ENCODE measurements around the gene TRAM2. TPM values are rescaled to one million over a fixed set of nuclear protein-coding genes. Genes with fewer than 3 reads are reported as not detected.

The TRAM2 gene
- total RNA-seq, 1 experiment from 2014 or later: 9.9 TPM

DNA sequence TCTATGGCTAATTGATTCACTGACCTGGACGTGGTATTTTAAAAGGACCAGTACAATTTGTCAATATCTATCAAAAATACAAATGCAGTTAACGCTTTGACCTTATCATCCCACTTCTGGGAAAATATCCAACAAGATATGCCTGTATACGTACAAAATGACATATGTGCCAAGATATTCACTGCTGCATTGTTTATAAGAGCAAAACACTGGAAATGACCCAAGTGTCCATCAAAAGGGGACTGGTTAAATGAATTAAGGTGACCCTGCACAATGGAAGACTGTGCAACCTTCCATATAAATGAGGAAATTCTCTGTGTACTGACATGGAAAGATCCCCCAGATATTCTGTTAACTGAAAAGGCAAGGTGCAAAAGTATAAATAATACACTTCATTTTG lies 13.9 kb downstream of the TRAM2 start:
- Mint-ChIP-seq H3K9me3 (ENCODE audit: unreplicated experiment) (no peaks in the 10 kb centered on the region), H3K36me3 (ENCODE audit: insufficient read depth, unreplicated experiment) (no peaks in the 10 kb centered on the region), H3K27ac (ENCODE audit: low read depth, unreplicated experiment) (no peak overlapping the region), H3K27me3 (ENCODE audit: insufficient read depth, unreplicated experiment) (no peaks in the 10 kb centered on the region), H3K4me1 (ENCODE audit: insufficient read depth, unreplicated experiment) (peaks cover 20% of the 10 kb centered on the region), H3K4me3 (ENCODE audit: unreplicated experiment) (no peak overlapping the region)
- TF ChIP-seq, protein P1, sequence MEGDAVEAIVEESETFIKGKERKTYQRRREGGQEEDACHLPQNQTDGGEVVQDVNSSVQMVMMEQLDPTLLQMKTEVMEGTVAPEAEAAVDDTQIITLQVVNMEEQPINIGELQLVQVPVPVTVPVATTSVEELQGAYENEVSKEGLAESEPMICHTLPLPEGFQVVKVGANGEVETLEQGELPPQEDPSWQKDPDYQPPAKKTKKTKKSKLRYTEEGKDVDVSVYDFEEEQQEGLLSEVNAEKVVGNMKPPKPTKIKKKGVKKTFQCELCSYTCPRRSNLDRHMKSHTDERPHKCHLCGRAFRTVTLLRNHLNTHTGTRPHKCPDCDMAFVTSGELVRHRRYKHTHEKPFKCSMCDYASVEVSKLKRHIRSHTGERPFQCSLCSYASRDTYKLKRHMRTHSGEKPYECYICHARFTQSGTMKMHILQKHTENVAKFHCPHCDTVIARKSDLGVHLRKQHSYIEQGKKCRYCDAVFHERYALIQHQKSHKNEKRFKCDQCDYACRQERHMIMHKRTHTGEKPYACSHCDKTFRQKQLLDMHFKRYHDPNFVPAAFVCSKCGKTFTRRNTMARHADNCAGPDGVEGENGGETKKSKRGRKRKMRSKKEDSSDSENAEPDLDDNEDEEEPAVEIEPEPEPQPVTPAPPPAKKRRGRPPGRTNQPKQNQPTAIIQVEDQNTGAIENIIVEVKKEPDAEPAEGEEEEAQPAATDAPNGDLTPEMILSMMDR (IDR thresholded peaks at IDR 0.05; ENCODE audit: unreplicated experiment): no peak
- intact Hi-C loops (cut with micrococcal nuclease): no loop called here
- BruUV-seq (replicated peaks): no TSS peak
- ChIA-PET POLR2A (no interaction called here), CTCF (no interaction called here)
- no peak for DNase-seq (ENCODE audit: unreplicated experiment)

DNA sequence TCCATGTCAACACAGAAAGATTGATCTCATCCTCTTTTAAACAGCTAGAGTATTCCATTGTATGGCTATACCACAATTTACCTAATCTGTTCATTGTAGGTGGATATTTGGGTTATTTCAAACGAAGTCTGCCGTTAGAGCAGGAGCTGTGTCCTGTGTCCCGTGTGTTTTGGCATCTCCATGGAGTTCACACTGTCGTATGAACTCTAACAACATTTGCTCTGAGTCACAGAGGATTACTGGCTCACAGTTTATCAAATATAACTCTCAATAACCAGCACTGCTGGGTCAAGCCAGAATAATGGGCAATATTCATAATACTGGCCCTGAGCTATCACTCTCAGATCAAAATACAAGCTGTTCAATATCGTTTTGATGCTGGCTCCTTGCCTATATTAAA lies 16.4 kb downstream of the TRAM2 start:
- H3K4me1 Mint-ChIP-seq (ENCODE audit: insufficient read depth, unreplicated experiment): peaks cover 6% of the 10 kb centered on the region
- H3K27me3 Mint-ChIP-seq (ENCODE audit: insufficient read depth, unreplicated experiment): no peaks in the 10 kb centered on the region
- no peak for DNase-seq (ENCODE audit: unreplicated experiment)
- ChIA-PET POLR2A (interaction anchor here (1.1 kb wide), 1 partner anchor 38 kb away, joined by 3 read pairs; no protein-coding TSS in a partner anchor), CTCF (no interaction called here)
- intact Hi-C loops (cut with micrococcal nuclease): no loop called here
- TF ChIP-seq, protein P1 (IDR thresholded peaks at IDR 0.05; ENCODE audit: unreplicated experiment): no peak
- no peaks in the 10 kb centered on the region for H3K9me3 Mint-ChIP-seq (ENCODE audit: unreplicated experiment)
- no peak overlapping the region for H3K27ac Mint-ChIP-seq (ENCODE audit: low read depth, unreplicated experiment)
- no peak overlapping the region for H3K4me3 Mint-ChIP-seq (ENCODE audit: unreplicated experiment)
- H3K36me3 Mint-ChIP-seq (ENCODE audit: insufficient read depth, unreplicated experiment): no peaks in the 10 kb centered on the region
- no TSS peak for BruUV-seq (replicated peaks)

DNA sequence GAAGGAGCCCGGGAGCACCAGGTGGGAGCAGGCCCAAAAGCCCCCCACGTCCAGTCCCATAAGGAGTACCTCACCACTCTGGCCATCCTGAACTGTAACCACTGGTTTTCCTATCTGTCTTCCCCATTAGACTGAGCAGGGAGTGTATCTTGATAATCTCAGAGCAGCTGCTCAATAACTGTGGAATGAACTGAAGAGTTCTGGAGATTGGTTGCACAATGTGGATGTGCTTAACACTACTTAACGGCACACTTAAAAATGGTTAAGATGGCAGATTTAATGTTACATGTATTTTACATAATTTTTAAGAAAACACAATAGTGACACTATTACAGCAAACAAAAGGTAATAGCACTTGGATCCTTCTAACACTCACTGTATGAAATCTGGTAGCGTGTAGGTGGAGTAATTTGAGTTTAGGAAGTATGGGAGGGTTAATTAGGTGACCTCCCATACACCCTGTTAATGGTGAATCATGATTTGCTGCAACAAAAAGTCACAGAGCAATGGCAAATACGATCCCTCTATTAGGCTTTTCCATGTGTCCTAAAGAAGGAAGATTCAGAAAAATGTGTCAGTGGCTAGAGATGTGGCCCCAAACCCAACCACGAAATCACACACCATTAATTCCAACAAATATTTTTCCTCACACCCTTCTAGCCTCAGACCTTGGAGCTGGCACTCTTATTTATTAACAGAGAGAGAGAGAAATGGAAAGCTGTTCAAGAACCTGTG lies 18.4 kb downstream of the TRAM2 start:
- peaks cover 5% of the 10 kb centered on the region for H3K4me1 Mint-ChIP-seq (ENCODE audit: insufficient read depth, unreplicated experiment)
- H3K4me3 Mint-ChIP-seq (ENCODE audit: unreplicated experiment): no peak overlapping the region
- CTCF ChIA-PET: no interaction called here
- POLR2A ChIA-PET: no interaction called here
- no peaks in the 10 kb centered on the region for H3K9me3 Mint-ChIP-seq (ENCODE audit: unreplicated experiment)
- intact Hi-C loops (cut with micrococcal nuclease): no loop called here
- TF ChIP-seq, protein P1 (IDR thresholded peaks at IDR 0.05; ENCODE audit: unreplicated experiment): no peak
- no peak for DNase-seq (ENCODE audit: unreplicated experiment)
- H3K27ac Mint-ChIP-seq (ENCODE audit: low read depth, unreplicated experiment): no peak overlapping the region
- peaks cover 5% of the 10 kb centered on the region for H3K36me3 Mint-ChIP-seq (ENCODE audit: insufficient read depth, unreplicated experiment)
- H3K27me3 Mint-ChIP-seq (ENCODE audit: insufficient read depth, unreplicated experiment): no peaks in the 10 kb centered on the region
- BruUV-seq (replicated peaks): no TSS peak

DNA sequence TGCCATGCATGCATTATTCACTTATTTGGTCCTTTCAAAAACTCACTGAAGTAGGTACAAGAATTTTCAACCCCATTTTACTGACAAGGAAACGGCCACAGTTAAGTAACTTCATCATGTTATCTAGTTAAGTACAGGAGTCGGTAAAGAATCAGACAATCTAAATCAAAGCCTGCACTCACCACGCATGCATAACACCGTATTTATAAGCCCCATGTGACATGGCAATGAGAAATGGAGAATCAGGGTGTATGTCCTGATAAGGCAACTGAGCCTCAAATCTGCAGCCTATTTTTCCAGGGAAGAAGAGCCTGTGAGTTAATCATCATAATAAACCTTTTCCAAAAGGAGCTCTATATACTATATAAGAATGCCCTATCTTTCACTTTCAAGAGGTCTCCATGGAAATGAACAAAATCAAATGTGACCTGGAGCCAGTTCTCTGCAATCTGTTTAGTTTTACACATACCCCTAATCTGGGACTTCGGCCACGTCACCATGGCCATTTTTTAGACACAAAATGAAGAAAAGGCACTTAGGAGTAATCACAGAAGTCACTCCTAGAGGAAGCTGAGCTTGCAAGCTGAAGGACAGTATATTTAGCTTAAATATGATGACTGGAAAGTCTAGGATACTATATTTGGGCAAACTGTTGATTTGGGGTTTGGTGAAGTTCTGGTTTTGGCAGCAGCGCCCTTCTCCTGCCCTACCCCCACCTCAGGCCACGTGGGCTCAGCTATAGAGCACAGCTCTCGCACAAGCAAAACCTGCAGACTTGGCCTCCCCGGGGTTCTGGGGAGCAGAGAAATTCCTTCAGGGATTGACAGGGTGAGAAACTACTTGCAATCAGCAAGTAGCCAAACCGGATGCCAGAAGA lies 19.2 kb downstream of the TRAM2 start:
- Mint-ChIP-seq H3K27ac (ENCODE audit: low read depth, unreplicated experiment) (no peak overlapping the region), H3K9me3 (ENCODE audit: unreplicated experiment) (no peaks in the 10 kb centered on the region), H3K4me1 (ENCODE audit: insufficient read depth, unreplicated experiment) (peaks cover 13% of the 10 kb centered on the region), H3K4me3 (ENCODE audit: unreplicated experiment) (no peak overlapping the region), H3K27me3 (ENCODE audit: insufficient read depth, unreplicated experiment) (no peaks in the 10 kb centered on the region), H3K36me3 (ENCODE audit: insufficient read depth, unreplicated experiment) (peaks cover 5% of the 10 kb centered on the region)
- CTCF ChIA-PET: no interaction called here
- no TSS peak for BruUV-seq (replicated peaks)
- intact Hi-C loops (cut with micrococcal nuclease): no loop called here
- TF ChIP-seq, protein P1 (IDR thresholded peaks at IDR 0.05; ENCODE audit: unreplicated experiment): no peak
- POLR2A ChIA-PET: interaction anchor here (0.6 kb wide), 1 partner anchor 20 kb away, joined by 3 read pairs; no protein-coding TSS in a partner anchor
- no peak for DNase-seq (ENCODE audit: unreplicated experiment)
